Measurements from ENCODE around the gene SORBS2. TPM values are rescaled to one million over a fixed set of nuclear protein-coding genes. Genes with fewer than 3 reads are reported as not detected.

Gene SORBS2
- total RNA-seq, 1 donor from 2014 or later = not detected

DNA sequence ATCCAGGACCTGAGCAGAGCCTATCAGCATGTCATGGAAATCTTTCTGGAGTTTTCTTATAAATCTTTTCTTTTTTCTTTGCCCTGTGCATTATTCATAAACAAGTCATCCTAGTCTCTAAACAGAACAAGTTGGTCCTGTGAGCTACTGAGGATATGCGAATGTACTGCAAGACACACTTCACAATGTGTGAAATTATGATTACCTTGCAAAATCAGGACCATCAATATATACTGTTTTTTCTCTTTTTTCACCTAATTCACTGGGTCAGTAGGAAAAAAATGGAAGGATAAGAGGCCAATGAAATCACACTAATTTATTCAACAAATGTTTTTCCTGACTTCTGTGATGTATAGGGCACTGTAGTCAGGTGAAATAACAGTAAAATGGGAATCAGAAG is 14.4 kb upstream of the SORBS2 start:
- H3K27ac Mint-ChIP-seq = no peak overlapping the region
- no peak overlapping the region for H3K4me3 Mint-ChIP-seq
- no peaks in the 10 kb centered on the region for H3K4me1 Mint-ChIP-seq
- no peaks in the 10 kb centered on the region for H3K27me3 Mint-ChIP-seq
- intact Hi-C loops (cut with micrococcal nuclease) = no loop called here
- H3K9me3 Mint-ChIP-seq = no peaks in the 10 kb centered on the region
- DNase-seq = peak; percentile 6
- no peaks in the 10 kb centered on the region for H3K36me3 Mint-ChIP-seq (ENCODE audit: low read depth)

DNA sequence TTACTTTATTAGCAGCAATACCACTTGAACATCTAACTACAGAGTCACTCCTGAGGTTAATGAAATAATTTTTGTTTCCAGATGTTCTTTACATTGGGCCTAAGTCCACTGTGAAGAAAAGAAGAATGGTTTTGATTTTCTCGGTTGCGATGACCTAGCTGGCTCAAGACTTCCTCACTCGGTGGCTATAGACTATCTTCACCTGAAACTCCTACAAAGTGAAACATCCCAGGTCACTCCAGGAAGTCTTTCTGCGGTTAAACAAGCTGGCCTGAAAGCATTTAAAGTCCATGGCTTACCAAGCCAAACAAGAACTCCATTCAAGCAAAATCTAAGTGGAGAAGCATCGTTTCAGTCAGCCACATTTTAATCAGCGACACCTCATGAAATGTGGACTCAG is 13.7 kb upstream of the SORBS2 start:
- Mint-ChIP-seq H3K27me3 (no peaks in the 10 kb centered on the region), H3K27ac (no peak overlapping the region), H3K4me3 (no peak overlapping the region), H3K4me1 (no peaks in the 10 kb centered on the region), H3K9me3 (no peaks in the 10 kb centered on the region), H3K36me3 (ENCODE audit: low read depth) (no peaks in the 10 kb centered on the region)
- intact Hi-C loops (cut with micrococcal nuclease) = no loop called here
- DNase-seq = peak; percentile 35

DNA sequence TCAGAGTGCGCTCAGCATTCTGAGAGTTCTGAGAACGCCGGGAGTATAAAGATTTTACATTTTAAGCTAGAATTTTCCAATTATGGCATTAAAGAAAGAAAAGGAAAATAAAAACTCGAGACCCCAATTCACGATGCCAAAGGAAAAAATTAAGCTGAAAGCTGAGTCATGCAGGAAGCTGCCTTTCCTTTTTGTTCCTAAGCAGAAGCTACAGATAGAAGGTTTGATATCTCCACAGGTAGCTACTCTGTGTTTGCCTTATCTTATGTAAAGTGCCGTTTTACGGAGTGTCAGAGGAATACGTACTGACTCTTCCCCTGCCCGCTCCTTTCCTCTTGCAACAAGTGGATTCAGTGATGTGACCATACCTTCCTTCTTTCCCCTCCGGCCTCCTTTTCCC is 10.8 kb upstream of the SORBS2 start:
- intact Hi-C loops (cut with micrococcal nuclease) = no loop called here
- H3K4me1 Mint-ChIP-seq = no peaks in the 10 kb centered on the region
- H3K27me3 Mint-ChIP-seq = no peaks in the 10 kb centered on the region
- H3K36me3 Mint-ChIP-seq (ENCODE audit: low read depth) = no peaks in the 10 kb centered on the region
- no peak overlapping the region for H3K4me3 Mint-ChIP-seq
- no peaks in the 10 kb centered on the region for H3K9me3 Mint-ChIP-seq
- H3K27ac Mint-ChIP-seq = no peak overlapping the region
- DNase-seq = peak; percentile 19

DNA sequence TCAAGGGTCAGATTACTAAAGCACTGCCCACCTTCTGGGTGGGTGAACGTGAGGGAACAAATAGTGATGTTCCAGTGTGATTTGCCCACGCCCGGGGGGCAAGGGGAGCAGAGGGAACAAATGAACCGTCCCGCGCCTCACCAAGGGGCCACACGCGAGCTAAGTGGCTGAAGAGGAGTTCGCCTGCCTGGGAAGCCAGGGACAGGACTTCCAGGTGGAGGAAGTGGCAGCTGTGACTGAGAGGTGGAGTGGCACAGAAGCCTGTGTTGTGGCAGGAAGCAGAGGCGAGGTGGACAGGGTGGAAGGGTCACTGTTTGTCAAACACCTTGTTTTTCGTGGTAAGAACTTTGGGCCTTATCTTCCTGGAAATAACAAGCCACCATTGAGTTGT is 9.0 kb upstream of the SORBS2 start:
- H3K9me3 Mint-ChIP-seq = no peaks in the 10 kb centered on the region
- H3K36me3 Mint-ChIP-seq (ENCODE audit: low read depth) = no peaks in the 10 kb centered on the region
- H3K4me3 Mint-ChIP-seq = no peak overlapping the region
- intact Hi-C loops (cut with micrococcal nuclease) = no loop called here
- no peak overlapping the region for H3K27ac Mint-ChIP-seq
- peak; percentile 43 for DNase-seq
- H3K4me1 Mint-ChIP-seq = no peaks in the 10 kb centered on the region
- H3K27me3 Mint-ChIP-seq = no peaks in the 10 kb centered on the region

DNA sequence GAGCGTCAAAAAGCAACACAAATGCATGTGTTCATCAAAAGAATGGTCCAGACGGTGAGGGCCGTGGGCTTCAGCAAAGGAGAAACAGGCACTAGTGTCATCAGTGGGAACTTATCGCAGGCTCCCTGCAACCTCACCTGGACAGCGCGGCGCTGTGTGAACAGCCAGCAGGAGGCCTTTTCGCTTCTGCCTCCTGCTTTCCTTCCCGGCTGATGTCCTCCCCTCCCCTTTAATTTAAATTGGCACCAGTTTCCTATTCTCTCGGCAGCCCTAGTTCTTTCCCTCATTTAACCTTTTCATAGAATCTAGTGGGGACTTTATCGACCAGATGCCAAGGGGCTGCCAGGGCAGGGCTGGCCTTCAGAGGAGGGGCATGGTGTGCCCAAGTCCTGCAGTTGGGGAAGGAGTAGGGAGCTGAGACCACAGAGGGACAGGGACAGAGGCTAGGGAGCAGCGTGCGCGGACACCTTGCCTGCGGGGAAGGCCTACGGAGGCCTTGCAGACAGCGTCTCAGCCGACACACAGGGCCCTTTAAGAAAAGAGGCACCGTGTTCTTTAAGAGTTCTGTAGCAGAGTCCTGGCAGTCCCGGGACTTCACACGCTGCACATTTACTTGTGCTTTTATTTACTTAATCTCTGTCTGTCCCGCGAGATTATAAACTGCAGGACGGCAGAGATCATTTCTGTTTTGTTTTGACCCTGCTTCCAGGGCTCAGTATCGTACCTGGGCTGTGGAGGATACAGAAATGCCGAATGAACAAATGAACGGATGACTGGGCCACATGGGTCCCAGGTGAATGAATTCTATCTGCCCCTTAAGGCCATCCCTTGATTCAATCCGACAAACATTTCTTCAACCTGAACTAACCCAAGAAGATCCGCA is 8.4 kb upstream of the SORBS2 start:
- Mint-ChIP-seq H3K9me3 (no peaks in the 10 kb centered on the region), H3K27me3 (no peaks in the 10 kb centered on the region), H3K4me1 (no peaks in the 10 kb centered on the region), H3K36me3 (ENCODE audit: low read depth) (no peaks in the 10 kb centered on the region), H3K27ac (no peak overlapping the region), H3K4me3 (no peak overlapping the region)
- peak; percentile 41 for DNase-seq
- intact Hi-C loops (cut with micrococcal nuclease) = no loop called here

DNA sequence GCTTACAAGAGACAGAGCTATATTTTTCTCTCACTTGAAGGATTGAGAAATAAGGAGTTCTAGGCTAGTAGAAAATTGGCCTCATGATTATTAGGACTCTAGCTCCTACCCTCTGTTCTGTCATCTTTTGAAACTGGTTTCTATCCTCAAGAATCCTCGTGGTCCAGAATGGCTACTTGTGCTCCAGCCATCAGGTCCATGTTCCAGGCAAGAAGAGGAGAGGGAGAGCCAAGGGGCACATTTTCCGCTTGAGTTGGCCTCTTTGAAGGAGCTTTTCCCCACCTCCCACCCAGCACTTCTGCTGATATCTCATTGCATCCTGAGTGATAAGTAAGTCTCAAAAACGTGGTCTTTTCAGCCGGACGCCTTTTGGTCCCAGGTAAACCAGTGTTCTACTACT is 7.2 kb upstream of the SORBS2 start:
- H3K36me3 Mint-ChIP-seq (ENCODE audit: low read depth) = no peaks in the 10 kb centered on the region
- intact Hi-C loops (cut with micrococcal nuclease) = no loop called here
- no peaks in the 10 kb centered on the region for H3K4me1 Mint-ChIP-seq
- H3K27me3 Mint-ChIP-seq = no peaks in the 10 kb centered on the region
- DNase-seq = peak; percentile 48
- no peak overlapping the region for H3K27ac Mint-ChIP-seq
- H3K9me3 Mint-ChIP-seq = no peaks in the 10 kb centered on the region
- H3K4me3 Mint-ChIP-seq = no peak overlapping the region

DNA sequence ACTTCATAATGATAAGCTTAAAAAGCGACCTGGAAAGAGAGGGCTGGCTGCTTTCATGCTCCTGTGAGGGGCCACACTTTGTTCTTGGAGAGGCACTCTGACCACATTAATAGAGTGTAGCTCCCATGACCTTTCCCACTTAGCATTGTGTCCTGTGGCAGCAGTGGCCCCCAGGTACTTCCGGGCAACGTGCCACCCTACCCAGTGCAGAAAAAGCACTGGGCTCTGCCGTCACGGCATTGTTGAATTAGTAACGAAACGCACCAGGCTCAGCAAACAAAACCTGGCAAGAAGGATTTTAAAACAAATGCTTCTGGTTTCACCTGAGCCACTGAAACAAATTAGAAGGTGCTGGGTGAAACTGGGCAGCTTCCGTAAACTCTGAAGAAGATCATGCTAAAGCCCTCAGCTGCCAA is 5.4 kb upstream of the SORBS2 start:
- H3K4me1 Mint-ChIP-seq = no peaks in the 10 kb centered on the region
- H3K4me3 Mint-ChIP-seq = no peak overlapping the region
- H3K36me3 Mint-ChIP-seq (ENCODE audit: low read depth) = no peaks in the 10 kb centered on the region
- H3K9me3 Mint-ChIP-seq = no peaks in the 10 kb centered on the region
- no peak overlapping the region for H3K27ac Mint-ChIP-seq
- intact Hi-C loops (cut with micrococcal nuclease) = no loop called here
- DNase-seq = peak; percentile 37
- H3K27me3 Mint-ChIP-seq = no peaks in the 10 kb centered on the region

DNA sequence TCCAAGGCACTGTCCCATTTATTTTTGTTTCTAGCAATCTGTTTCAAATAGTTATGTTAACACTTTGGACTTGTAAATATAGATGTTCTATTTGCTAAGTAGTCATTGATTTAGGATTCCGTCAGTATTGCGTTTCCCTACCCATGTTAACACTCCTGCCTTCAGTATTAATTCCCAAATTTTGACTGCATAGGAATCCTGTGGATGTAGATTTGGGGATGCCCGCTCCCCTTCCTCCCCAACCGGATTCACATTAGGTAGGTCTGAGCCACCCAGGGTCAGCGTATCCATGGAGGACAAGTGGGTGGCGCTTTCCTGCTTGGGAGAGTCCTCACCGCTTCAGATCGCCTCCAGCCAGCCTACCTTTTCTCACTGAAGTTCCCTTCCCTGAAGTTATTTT is 1.1 kb upstream of the SORBS2 start:
- Mint-ChIP-seq H3K9me3 (no peaks in the 10 kb centered on the region), H3K4me3 (no peak overlapping the region), H3K36me3 (ENCODE audit: low read depth) (no peaks in the 10 kb centered on the region), H3K27me3 (peaks cover 6% of the 10 kb centered on the region), H3K4me1 (no peaks in the 10 kb centered on the region), H3K27ac (no peak overlapping the region)
- intact Hi-C loops (cut with micrococcal nuclease) = no loop called here
- peak; percentile 23 for DNase-seq

DNA sequence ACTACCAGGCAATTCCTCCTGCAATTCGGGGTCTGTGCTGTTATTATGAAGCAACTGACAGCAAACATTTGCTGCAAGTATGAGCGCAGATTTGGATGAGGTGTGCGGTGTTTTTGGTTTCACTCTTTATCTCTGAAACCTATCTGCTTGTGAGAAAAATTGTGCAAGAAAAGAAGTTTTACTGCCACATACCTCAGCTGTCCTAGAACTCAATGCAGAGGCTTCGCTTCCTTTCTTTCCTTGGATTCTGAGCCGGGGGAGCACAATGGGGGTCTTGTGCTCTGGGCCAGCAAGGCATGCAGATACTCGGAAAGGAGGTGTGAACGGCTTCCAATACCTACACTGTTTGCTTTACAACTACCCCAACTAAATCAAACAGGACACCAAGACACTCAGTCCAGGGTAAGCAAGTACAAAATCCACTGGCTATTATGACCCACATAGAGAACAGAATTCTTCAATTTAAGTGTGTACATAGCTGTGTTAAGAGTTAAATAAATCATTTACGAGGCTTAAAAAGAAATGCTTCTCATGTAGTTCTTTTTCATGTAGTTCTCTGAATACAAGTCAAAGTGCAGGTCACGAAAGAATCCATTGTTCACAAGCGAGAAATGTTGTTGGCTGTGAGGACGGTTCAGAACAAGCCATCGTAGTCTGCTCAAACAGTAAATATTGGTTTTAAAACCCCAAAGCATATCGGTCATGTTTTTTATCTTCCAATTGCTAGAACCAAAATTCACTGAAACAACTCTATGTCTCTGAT is 1.1 kb downstream of the SORBS2 start:
- no peak overlapping the region for H3K4me3 Mint-ChIP-seq
- peak; percentile 27 for DNase-seq
- peaks cover 6% of the 10 kb centered on the region for H3K27me3 Mint-ChIP-seq
- no peaks in the 10 kb centered on the region for H3K36me3 Mint-ChIP-seq (ENCODE audit: low read depth)
- no peak overlapping the region for H3K27ac Mint-ChIP-seq
- H3K4me1 Mint-ChIP-seq = no peaks in the 10 kb centered on the region
- intact Hi-C loops (cut with micrococcal nuclease) = no loop called here
- no peaks in the 10 kb centered on the region for H3K9me3 Mint-ChIP-seq

DNA sequence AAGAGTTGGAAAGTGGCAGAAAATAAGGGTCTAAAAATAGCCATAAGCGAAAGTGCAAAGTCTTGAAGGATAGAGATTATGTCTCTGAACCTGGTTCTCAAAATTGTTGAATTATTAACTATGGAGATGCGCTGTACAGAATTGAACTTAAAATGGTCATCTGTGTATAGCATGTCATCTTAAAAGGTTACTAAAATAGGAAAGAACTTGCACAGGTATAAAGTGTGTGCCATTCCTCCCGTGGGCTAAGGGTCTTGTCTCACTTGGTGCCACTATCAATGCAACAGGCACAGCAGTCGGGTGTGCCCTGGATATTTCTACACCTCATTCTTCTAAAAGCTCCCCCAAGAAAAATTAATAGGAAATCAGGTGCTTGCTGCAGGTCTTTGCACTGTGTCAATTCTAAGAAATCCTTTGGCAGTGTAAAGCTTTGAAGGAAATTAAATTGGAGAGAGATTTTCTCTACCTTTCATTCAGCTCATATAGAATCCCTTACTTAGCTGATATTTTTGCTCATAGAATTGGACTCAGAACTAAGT is 2.4 kb downstream of the SORBS2 start:
- no peaks in the 10 kb centered on the region for H3K4me1 Mint-ChIP-seq
- H3K27me3 Mint-ChIP-seq = peaks cover 6% of the 10 kb centered on the region
- no peaks in the 10 kb centered on the region for H3K36me3 Mint-ChIP-seq (ENCODE audit: low read depth)
- intact Hi-C loops (cut with micrococcal nuclease) = no loop called here
- DNase-seq = no peak
- H3K9me3 Mint-ChIP-seq = no peaks in the 10 kb centered on the region
- H3K4me3 Mint-ChIP-seq = no peak overlapping the region
- H3K27ac Mint-ChIP-seq = no peak overlapping the region

DNA sequence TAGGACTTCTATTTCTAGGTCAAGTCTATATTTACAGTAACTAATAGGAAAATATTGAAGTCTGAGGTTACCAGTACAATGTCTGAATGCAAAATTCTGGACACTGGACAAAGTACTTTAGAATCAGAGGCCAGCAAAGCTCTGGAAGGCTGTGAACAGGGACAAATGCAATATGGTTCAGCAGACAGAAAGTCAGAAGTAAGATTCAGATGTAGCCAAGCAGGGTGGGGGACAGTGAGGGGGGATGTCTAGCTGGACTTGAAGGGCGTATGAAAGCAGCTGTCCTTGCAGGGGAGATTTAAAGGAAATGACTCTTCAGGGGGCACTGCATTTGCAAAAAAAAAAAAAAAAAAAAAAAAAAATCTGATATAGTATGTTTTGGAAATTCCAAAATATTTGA is 2.9 kb downstream of the SORBS2 start:
- H3K9me3 Mint-ChIP-seq = no peaks in the 10 kb centered on the region
- H3K4me1 Mint-ChIP-seq = no peaks in the 10 kb centered on the region
- H3K27me3 Mint-ChIP-seq = peaks cover 6% of the 10 kb centered on the region
- no peak overlapping the region for H3K4me3 Mint-ChIP-seq
- H3K36me3 Mint-ChIP-seq (ENCODE audit: low read depth) = no peaks in the 10 kb centered on the region
- DNase-seq = no peak
- intact Hi-C loops (cut with micrococcal nuclease) = no loop called here
- H3K27ac Mint-ChIP-seq = no peak overlapping the region

DNA sequence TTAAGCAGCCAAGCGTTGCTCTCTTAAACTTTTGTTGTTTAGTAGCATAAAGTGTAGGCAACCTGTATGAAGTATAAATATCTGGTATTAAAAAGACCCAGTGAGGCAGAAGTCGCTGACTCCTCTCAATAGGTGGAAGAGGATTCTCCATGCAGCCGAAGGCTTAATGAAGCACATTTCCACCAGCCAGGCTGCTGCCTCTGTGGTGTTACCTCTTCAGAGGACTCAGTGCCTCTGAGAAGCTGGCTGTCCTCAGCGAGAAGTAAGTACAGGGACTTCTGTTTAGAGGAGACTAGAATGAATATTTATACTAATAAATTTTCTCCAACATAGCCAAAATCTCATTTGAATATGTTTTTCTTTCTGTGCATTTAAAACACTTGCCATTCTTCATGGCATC is 6.0 kb downstream of the SORBS2 start:
- Mint-ChIP-seq H3K4me3 (no peak overlapping the region), H3K4me1 (no peaks in the 10 kb centered on the region), H3K9me3 (no peaks in the 10 kb centered on the region), H3K27ac (no peak overlapping the region), H3K27me3 (peaks cover 4% of the 10 kb centered on the region), H3K36me3 (ENCODE audit: low read depth) (no peaks in the 10 kb centered on the region)
- DNase-seq = no peak
- intact Hi-C loops (cut with micrococcal nuclease) = no loop called here

DNA sequence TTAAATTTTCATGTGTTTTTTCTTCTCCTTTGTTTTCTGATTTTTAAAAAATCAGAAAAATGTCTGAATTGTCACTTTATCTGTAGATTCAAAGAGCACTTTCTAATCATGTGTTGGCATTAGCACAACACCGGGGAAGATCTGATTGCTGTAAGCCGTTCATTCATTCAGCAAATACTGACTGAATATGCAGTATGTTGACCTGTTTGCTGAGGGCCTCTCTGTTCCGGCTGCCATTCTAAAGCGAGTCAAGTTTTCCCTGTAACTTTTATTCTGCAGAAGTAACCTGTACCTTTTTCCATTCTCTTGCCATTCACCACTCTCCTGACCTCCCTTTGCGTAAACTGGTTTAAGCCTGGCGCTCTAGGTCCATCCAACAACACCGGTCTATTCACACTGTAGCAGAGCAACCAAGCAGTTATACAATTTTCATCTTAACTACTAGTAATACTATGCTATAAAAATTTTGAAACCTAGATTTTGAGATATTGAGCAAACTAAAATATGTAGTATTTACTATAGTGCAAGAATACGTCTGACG is 6.7 kb downstream of the SORBS2 start:
- Mint-ChIP-seq H3K4me1 (no peaks in the 10 kb centered on the region), H3K27ac (no peak overlapping the region), H3K27me3 (peaks cover 4% of the 10 kb centered on the region), H3K9me3 (no peaks in the 10 kb centered on the region), H3K4me3 (no peak overlapping the region), H3K36me3 (ENCODE audit: low read depth) (no peaks in the 10 kb centered on the region)
- intact Hi-C loops (cut with micrococcal nuclease) = no loop called here
- no peak for DNase-seq

DNA sequence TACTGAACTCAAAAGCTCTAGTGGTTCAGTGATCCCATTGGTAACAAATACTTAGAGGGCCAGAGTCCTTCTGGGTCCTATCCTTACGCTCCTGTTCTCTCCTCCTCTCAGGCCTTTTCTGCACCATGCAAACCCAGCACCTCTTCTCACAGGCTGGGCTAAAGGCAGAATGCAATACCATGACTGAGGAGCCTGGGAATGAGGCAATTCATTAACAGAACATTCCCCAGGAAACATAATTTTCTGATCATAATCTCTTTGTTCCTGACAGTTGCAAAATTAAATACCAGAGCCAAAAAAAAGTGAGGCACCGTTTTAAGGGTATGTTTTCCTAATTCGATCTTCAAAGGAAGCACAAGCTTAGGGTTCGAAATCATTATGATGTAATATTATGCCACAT is 9.0 kb downstream of the SORBS2 start:
- intact Hi-C loops (cut with micrococcal nuclease) = no loop called here
- H3K27me3 Mint-ChIP-seq = no peaks in the 10 kb centered on the region
- no peaks in the 10 kb centered on the region for H3K36me3 Mint-ChIP-seq (ENCODE audit: low read depth)

More for the DNA sequence above, 9.0 kb downstream of the SORBS2 start:
- H3K9me3 Mint-ChIP-seq = no peaks in the 10 kb centered on the region
- H3K4me1 Mint-ChIP-seq = no peaks in the 10 kb centered on the region
- DNase-seq = no peak
- no peak overlapping the region for H3K4me3 Mint-ChIP-seq
- no peak overlapping the region for H3K27ac Mint-ChIP-seq
